IMR-90 (cell line): ENCODE measurements around the gene CSH1. TPM values are rescaled to one million over a fixed set of nuclear protein-coding genes. Genes with fewer than 3 reads are reported as not detected.

Experiments used
- ATAC-seq: fragments of 200-7000 bp; cut with Tn5 transposase; 2 replicates; pipeline ENCODE4 v1.9.1; 2020; ENCODE audit warnings: low read depth, mild to moderate bottlenecking, moderate library complexity
- BruUV-seq: library from RNA; stranded (reverse); fragments of 400-500 nt; replicated peaks from 2 replicates; lab custom pipeline; 2021; lab: Mats Ljungman, UMichigan
- CTCF ChIA-PET: fragments of 300-600 bp; formaldehyde crosslinking; extraction: SDS; loops from one replicate; lab custom pipeline; 2021; ENCODE audit warnings: antibody characterized with exemption; lab: Yijun Ruan, JAX
- POLR2A ChIA-PET: fragments of 300-600 bp; sonication (Branson Sonifier 250); formaldehyde crosslinking; loops from one replicate; lab custom pipeline; 2022; ENCODE audit warnings: antibody characterized with exemption; ENCODE audit not compliant: unreplicated experiment; lab: Charles Lee
- DNase-seq: peaks from one replicate; pipeline ENCODE4 v3.0.0; 2013
- H2AFZ ChIP-seq: replicated peaks from 2 replicates; pipeline ENCODE3; 2013; ENCODE audit warnings: low read length, mild to moderate bottlenecking; ENCODE audit not compliant: poor library complexity
- H2AK5ac ChIP-seq: 2 replicates; pipeline ENCODE4 v1.6.1; 2013; ENCODE audit warnings: low read depth, low read length, inconsistent platforms
- H2AK9ac ChIP-seq: replicated peaks from 2 replicates; pipeline ENCODE3; 2013; ENCODE audit warnings: mild to moderate bottlenecking, low read depth, low read length, moderate library complexity; ENCODE audit not compliant: poor library complexity
- H2BK120ac ChIP-seq: 2 replicates; pipeline ENCODE4 v1.6.1; 2013; ENCODE audit warnings: low read depth, low read length, inconsistent platforms
- H2BK15ac ChIP-seq: 3 replicates; pipeline ENCODE4 v1.6.1; 2013; ENCODE audit warnings: low read depth, low read length, inconsistent platforms
- H2BK20ac ChIP-seq: 2 replicates; pipeline ENCODE4 v1.6.1; 2013; ENCODE audit warnings: low read depth, mild to moderate bottlenecking, inconsistent platforms, low read length, moderate library complexity
- H2BK5ac ChIP-seq: 2 replicates; pipeline ENCODE4 v1.6.1; 2013; ENCODE audit warnings: mild to moderate bottlenecking, low read depth, low read length, inconsistent platforms; ENCODE audit not compliant: poor library complexity, severe bottlenecking
- H3K14ac ChIP-seq: replicated peaks from 2 replicates; pipeline ENCODE4 v1.6.1; 2013; ENCODE audit warnings: low read depth, low read length, inconsistent platforms
- H3K18ac ChIP-seq: 2 replicates; pipeline ENCODE4 v1.6.1; 2013; ENCODE audit warnings: low read depth, low read length, control low read depth
- H3K23ac ChIP-seq: 2 replicates; pipeline ENCODE4 v1.6.1; 2013; ENCODE audit warnings: low read depth, low read length, inconsistent platforms
- H3K27ac ChIP-seq: 2 replicates; pipeline ENCODE4 v1.5.1; 2013; ENCODE audit warnings: mild to moderate bottlenecking, control low read depth, low read length; ENCODE audit not compliant: insufficient read depth
- H3K27me3 ChIP-seq: 2 replicates; pipeline ENCODE4 v1.6.1; 2013; ENCODE audit warnings: low read length; ENCODE audit not compliant: control insufficient read depth, insufficient read depth
- H3K36me3 ChIP-seq: 2 replicates; pipeline ENCODE4 v1.6.1; 2013; ENCODE audit warnings: low read length, mixed read lengths; ENCODE audit not compliant: control insufficient read depth, insufficient read depth
- H3K4ac ChIP-seq: 2 replicates; pipeline ENCODE4 v1.6.1; 2013; ENCODE audit warnings: low read depth, low read length, inconsistent platforms
- H3K4me1 ChIP-seq: 2 replicates; pipeline ENCODE4 v1.6.1; 2013; ENCODE audit warnings: low read length, mixed read lengths; ENCODE audit not compliant: control insufficient read depth, insufficient read depth
- H3K4me2 ChIP-seq: 2 replicates; pipeline ENCODE4 v1.6.1; 2013; ENCODE audit warnings: low read depth, mild to moderate bottlenecking, control low read depth, low read length, moderate library complexity
- H3K4me3 ChIP-seq: 2 replicates; pipeline ENCODE4 v1.5.1; 2013; ENCODE audit warnings: low read depth, mild to moderate bottlenecking, control low read depth, low read length, moderate library complexity; ENCODE audit not compliant: insufficient read depth
- H3K56ac ChIP-seq: 2 replicates; pipeline ENCODE4 v1.6.1; 2013; ENCODE audit warnings: low read length, inconsistent platforms; ENCODE audit not compliant: insufficient read depth; ENCODE audit errors: extremely low read depth
- H3K79me1 ChIP-seq, 2 experiments: 2 replicates each; pipeline ENCODE4 v1.6.1; 2013; ENCODE audit warnings: low read length in 2 of 2, inconsistent platforms in 1 of 2, low read depth in 1 of 2
- H3K9ac ChIP-seq: 2 replicates; pipeline ENCODE4 v1.6.1; 2013; ENCODE audit warnings: low read depth, low read length, control low read depth
- H3K9me1 ChIP-seq: 2 replicates; pipeline ENCODE4 v1.6.1; 2013; ENCODE audit warnings: low read length, inconsistent platforms; ENCODE audit not compliant: insufficient read depth
- H3K9me3 ChIP-seq: 2 replicates; pipeline ENCODE4 v1.6.1; 2013; ENCODE audit warnings: low read length; ENCODE audit not compliant: control insufficient read depth, insufficient read depth
- H4K20me1 ChIP-seq: 2 replicates; pipeline ENCODE4 v1.6.1; 2013; ENCODE audit warnings: low read length, inconsistent platforms; ENCODE audit not compliant: insufficient read depth
- H4K5ac ChIP-seq: 2 replicates; pipeline ENCODE4 v1.6.1; 2013; ENCODE audit warnings: mild to moderate bottlenecking, low read depth, low read length, control low read depth
- H4K8ac ChIP-seq, 2 experiments: 2 replicates each; pipeline ENCODE4 v1.6.1; 2013; ENCODE audit warnings: low read depth in 2 of 2, low read length in 2 of 2, control low read depth in 1 of 2, inconsistent platforms in 1 of 2
- H4K91ac ChIP-seq: 2 replicates; pipeline ENCODE4 v1.6.1; 2013; ENCODE audit warnings: low read depth, low read length, inconsistent platforms; ENCODE audit not compliant: insufficient read depth
- BHLHE40 ChIP-seq: fragments of 150-350 bp; IDR thresholded peaks from 2 replicates; pipeline ENCODE4 v1.6.1; 2016; ENCODE audit warnings: mild to moderate bottlenecking, low read depth, low read length
- CHD1 ChIP-seq: IDR thresholded peaks from 2 replicates; pipeline ENCODE4 v1.6.1; 2012; ENCODE audit warnings: low read depth, low read length, improper control_type of control experiment
- CTCF ChIP-seq: conservative IDR thresholded peaks from 2 replicates; pipeline ENCODE4 v1.5.1; 2012; ENCODE audit warnings: mild to moderate bottlenecking, low read depth, low read length, improper control_type of control experiment
- FOS ChIP-seq: fragments of 150-350 bp; IDR thresholded peaks from 2 replicates; pipeline ENCODE4 v1.6.1; 2016; ENCODE audit warnings: low read depth, low read length
- MAFK ChIP-seq: IDR thresholded peaks from 2 replicates; pipeline ENCODE4 v1.6.1; 2012; ENCODE audit warnings: low read depth, low read length, improper control_type of control experiment
- NFE2L2 ChIP-seq: fragments of 150-350 bp; IDR thresholded peaks from 2 replicates; pipeline ENCODE4 v1.6.1; 2016; ENCODE audit warnings: low read depth, mild to moderate bottlenecking, low read length
- POLR2A ChIP-seq: IDR thresholded peaks from 2 replicates; pipeline ENCODE4 v1.6.1; 2012; ENCODE audit warnings: mild to moderate bottlenecking, low read depth, low read length
- RAD21 ChIP-seq: IDR thresholded peaks from 2 replicates; pipeline ENCODE4 v1.6.1; 2012; ENCODE audit warnings: low read length, improper control_type of control experiment
- RCOR1 ChIP-seq: IDR thresholded peaks from 2 replicates; pipeline ENCODE4 v1.6.1; 2012; ENCODE audit warnings: mild to moderate bottlenecking, low read length, improper control_type of control experiment; ENCODE audit not compliant: insufficient replicate concordance
- RFX5 ChIP-seq: IDR thresholded peaks from 2 replicates; pipeline ENCODE4 v1.8.0; 2012; ENCODE audit warnings: low read depth, mild to moderate bottlenecking, low read length, moderate library complexity
- USF2 ChIP-seq: fragments of 150-350 bp; IDR thresholded peaks from 2 replicates; pipeline ENCODE4 v1.6.1; 2017; ENCODE audit warnings: mild to moderate bottlenecking, antibody characterized with exemption, low read length, low read depth
- WGBS, 2 experiments: methylation state at CpG; one replicate each; pipeline versions ENCODE4 v1.1.5 to v1.1.7; 2013; ENCODE audit warnings: missing lambda C conversion rate in 2 of 2; ENCODE audit not compliant: insufficient read length in 1 of 2; ENCODE audit errors: extremely low coverage in 2 of 2; 5-methylcytosine and 5-hydroxymethylcytosine counted together
- dilution Hi-C: fragments of 300-500 bp; cut with HindIII; formaldehyde crosslinking; loops from one replicate; pipeline ENCODE4 v1.14.3; 2018; ENCODE audit warnings: low sequenced_read_pairs; ENCODE audit not compliant: unreplicated experiment
- in situ Hi-C: fragments of 300-500 bp; cut with MboI; formaldehyde crosslinking; loops from 3 replicates; pipeline ENCODE4 v1.14.3; 2019; ENCODE audit warnings: low sequenced_read_pairs, inconsistent platforms, mixed read lengths
- intact Hi-C: fragments of 100-400 bp; cut with micrococcal nuclease; formaldehyde crosslinking; loops from 2 replicates; pipeline ENCODE4 v1.10.0; 2022
- polyA plus RNA-seq, 3 experiments: library from polyadenylated mRNA; depleted of rRNA; stranded (reverse); fragments of >200 nt; gene quantifications; 2 replicates each; pipeline ENCODE4 v1.2.3, GENCODE V29; 2012; ENCODE audit warnings: low replicate concordance in 1 of 3
- total RNA-seq: library from RNA; depleted of rRNA; stranded (reverse); fragments of >200 nt; gene quantifications from 2 replicates; pipeline ENCODE4 v1.2.3, GENCODE V29; 2012

CSH1 gene
- total and polyA plus RNA-seq, 2 of the 4 experiments (the other 2 are of a cell fraction), result not detected

- no peak overlapping the region for H2BK20ac ChIP-seq
- H4K5ac ChIP-seq, result no peak overlapping the region
- H3K4me3 ChIP-seq, result no peak overlapping the region
- H3K18ac ChIP-seq, result no peak overlapping the region
- peaks cover 52% of the 10 kb centered on the region for H3K27me3 ChIP-seq
- no peak overlapping the region for H3K56ac ChIP-seq
- ChIA-PET POLR2A (no interaction called here), CTCF (no interaction called here)
- H4K91ac ChIP-seq, result no peak overlapping the region
- no peak overlapping the region for H4K8ac ChIP-seq
- no peaks in the 10 kb centered on the region for H3K79me1 ChIP-seq
- ATAC-seq, result no peak
- intact Hi-C loops (loop anchor here (10.0 kb wide), 1 partner anchor 370 kb away; no protein-coding TSS in a partner anchor), in situ Hi-C loops (loop anchor here (10.0 kb wide), 2 partner anchors 110 to 370 kb away; partner anchors contain the start of gene ICAM2), dilution Hi-C loops (no loop called here)
- no peaks in the 10 kb centered on the region for H3K9me1 ChIP-seq
- no peak overlapping the region for H3K9ac ChIP-seq
- no peak overlapping the region for H2AK9ac ChIP-seq
- no TSS peak for BruUV-seq
- H2BK5ac ChIP-seq, result no peak overlapping the region
- no peak overlapping the region for H3K27ac ChIP-seq
- H3K14ac ChIP-seq, result no peak overlapping the region
- no peaks in the 10 kb centered on the region for H3K4me1 ChIP-seq
- H2BK120ac ChIP-seq, result no peak overlapping the region
- WGBS, 2 experiments, result 100% methylated on average over 2 of the region's 7 CpGs; no CpG with 5 or more reads in 1 of the 2 experiments
- no peak overlapping the region for H3K4me2 ChIP-seq
- H3K23ac ChIP-seq, result no peak overlapping the region
- DNase-seq, result no peak
- no peak overlapping the region for H3K4ac ChIP-seq
- TF ChIP-seq MAFK (no peak), CHD1 (no peak), RAD21 (no peak), POLR2A (no peak), FOS (no peak), USF2 (no peak), NFE2L2 (no peak), CTCF (no peak), RCOR1 (no peak), RFX5 (no peak), BHLHE40 (no peak)
- no peaks in the 10 kb centered on the region for H3K36me3 ChIP-seq
- no peak overlapping the region for H2AK5ac ChIP-seq
- H4K20me1 ChIP-seq, result no peaks in the 10 kb centered on the region
- H2AFZ ChIP-seq, result no peak overlapping the region
- no peaks in the 10 kb centered on the region for H3K9me3 ChIP-seq
- no peak overlapping the region for H2BK15ac ChIP-seq
These were observed 18.1 kb upstream of the CSH1 start for GRCh38 chr17:63914471-63914870.
